ENCODE measurements around the gene ST3GAL2.

- TF ChIP-seq CTCF (IDR thresholded peaks at IDR 0.05) (no peak), POLR2A (IDR thresholded peaks at IDR 0.05) (no peak), POLR2AphosphoS5 (IDR thresholded peaks at IDR 0.05) (no peak)
Measured at GRCh38 chr16:70442344-70442743, 3.4 kb upstream of the ST3GAL2 start.
